ENCODE data around the gene TUBG2.

The TUBG2 gene

DNA sequence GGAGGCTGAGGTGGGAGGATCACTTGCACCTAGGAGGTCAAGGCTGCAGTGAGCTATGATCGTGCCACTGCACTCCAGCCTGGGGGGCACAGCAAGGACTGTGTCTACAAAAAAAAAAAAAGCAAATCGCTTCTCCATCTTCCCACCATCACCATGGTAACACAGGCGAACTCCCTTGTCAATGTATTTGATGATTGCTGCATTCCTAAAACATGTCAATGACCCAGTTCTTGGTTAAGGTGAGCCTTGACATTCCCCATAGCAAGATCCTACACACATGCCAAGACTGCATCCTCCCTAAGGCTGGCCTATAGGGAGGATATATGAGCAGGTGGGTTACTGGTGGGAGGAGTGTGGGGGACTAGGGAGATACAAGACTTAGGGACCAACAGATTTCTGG lies 35.4 kb downstream of the TUBG2 start:
- Histone ChIP-seq H3F3A (ENCODE audit: low read depth) (no peaks in the 10 kb centered on the region), H4K20me1 (ENCODE audit: insufficient read depth, low read length, poor library complexity, severe bottlenecking) (no peaks in the 10 kb centered on the region), H3K4me3 (ENCODE audit: low read length, poor library complexity, severe bottlenecking) (no peak overlapping the region), H3K9me3 (ENCODE audit: insufficient read depth, low read depth, low read length) (no peaks in the 10 kb centered on the region), H3K4me1 (ENCODE audit: insufficient read depth, low read length, poor library complexity, severe bottlenecking) (no peaks in the 10 kb centered on the region), H3K9me2 (replicated peaks; ENCODE audit: low read depth, low read length) (no peaks in the 10 kb centered on the region), H3K36me3 (ENCODE audit: insufficient read depth, low read length) (no peaks in the 10 kb centered on the region), H3K4me2 (ENCODE audit: low read depth, low read length, poor library complexity, severe bottlenecking) (no peak overlapping the region), H3K27me3 (ENCODE audit: insufficient read depth, low read length, poor library complexity, severe bottlenecking) (no peaks in the 10 kb centered on the region), H2AFZ (ENCODE audit: low read length) (no peak overlapping the region), H3K9ac (ENCODE audit: low read depth, low read length, poor library complexity, severe bottlenecking) (no peak overlapping the region), H3K79me2 (ENCODE audit: insufficient read depth, low read length) (no peaks in the 10 kb centered on the region)
- TF ChIP-seq, protein P1, sequence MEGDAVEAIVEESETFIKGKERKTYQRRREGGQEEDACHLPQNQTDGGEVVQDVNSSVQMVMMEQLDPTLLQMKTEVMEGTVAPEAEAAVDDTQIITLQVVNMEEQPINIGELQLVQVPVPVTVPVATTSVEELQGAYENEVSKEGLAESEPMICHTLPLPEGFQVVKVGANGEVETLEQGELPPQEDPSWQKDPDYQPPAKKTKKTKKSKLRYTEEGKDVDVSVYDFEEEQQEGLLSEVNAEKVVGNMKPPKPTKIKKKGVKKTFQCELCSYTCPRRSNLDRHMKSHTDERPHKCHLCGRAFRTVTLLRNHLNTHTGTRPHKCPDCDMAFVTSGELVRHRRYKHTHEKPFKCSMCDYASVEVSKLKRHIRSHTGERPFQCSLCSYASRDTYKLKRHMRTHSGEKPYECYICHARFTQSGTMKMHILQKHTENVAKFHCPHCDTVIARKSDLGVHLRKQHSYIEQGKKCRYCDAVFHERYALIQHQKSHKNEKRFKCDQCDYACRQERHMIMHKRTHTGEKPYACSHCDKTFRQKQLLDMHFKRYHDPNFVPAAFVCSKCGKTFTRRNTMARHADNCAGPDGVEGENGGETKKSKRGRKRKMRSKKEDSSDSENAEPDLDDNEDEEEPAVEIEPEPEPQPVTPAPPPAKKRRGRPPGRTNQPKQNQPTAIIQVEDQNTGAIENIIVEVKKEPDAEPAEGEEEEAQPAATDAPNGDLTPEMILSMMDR (conservative IDR thresholded peaks at IDR 0.05; ENCODE audit: low read length) = no peak
- no peak for TF ChIP-seq EZH2phosphoT487 (IDR thresholded peaks at IDR 0.05; ENCODE audit: borderline replicate concordance)

DNA sequence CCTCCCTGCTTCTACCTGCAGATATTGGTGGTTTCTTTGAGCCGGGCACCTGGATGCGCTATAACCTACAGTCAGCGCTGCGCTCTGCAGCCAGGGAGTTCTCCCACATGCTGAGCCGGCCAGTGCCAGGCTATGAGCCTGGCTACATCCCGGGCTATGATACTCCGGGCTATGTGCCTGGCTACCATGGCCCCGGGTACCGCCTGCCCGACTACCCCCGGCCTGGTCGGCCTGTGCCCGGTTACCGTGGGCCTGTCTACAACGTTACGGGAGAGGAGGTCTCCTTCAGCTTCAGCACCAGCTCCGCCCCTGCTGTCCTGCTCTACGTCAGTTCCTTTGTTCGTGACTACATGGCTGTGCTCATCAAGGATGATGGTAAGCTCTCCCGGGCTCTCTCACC lies 36.4 kb downstream of the TUBG2 start:
- Histone ChIP-seq H2AFZ (ENCODE audit: low read length) (no peak overlapping the region), H3K4me2 (ENCODE audit: low read depth, low read length, poor library complexity, severe bottlenecking) (no peak overlapping the region), H4K20me1 (ENCODE audit: insufficient read depth, low read length, poor library complexity, severe bottlenecking) (no peaks in the 10 kb centered on the region), H3K4me3 (ENCODE audit: low read length, poor library complexity, severe bottlenecking) (no peak overlapping the region), H3K4me1 (ENCODE audit: insufficient read depth, low read length, poor library complexity, severe bottlenecking) (no peaks in the 10 kb centered on the region), H3K36me3 (ENCODE audit: insufficient read depth, low read length) (no peaks in the 10 kb centered on the region), H3K79me2 (ENCODE audit: insufficient read depth, low read length) (no peaks in the 10 kb centered on the region), H3K9me3 (ENCODE audit: insufficient read depth, low read depth, low read length) (no peaks in the 10 kb centered on the region), H3K27me3 (ENCODE audit: insufficient read depth, low read length, poor library complexity, severe bottlenecking) (no peaks in the 10 kb centered on the region), H3K9me2 (replicated peaks; ENCODE audit: low read depth, low read length) (no peaks in the 10 kb centered on the region), H3K9ac (ENCODE audit: low read depth, low read length, poor library complexity, severe bottlenecking) (no peak overlapping the region), H3F3A (ENCODE audit: low read depth) (no peaks in the 10 kb centered on the region)
- TF ChIP-seq EZH2phosphoT487 (IDR thresholded peaks at IDR 0.05; ENCODE audit: borderline replicate concordance) = no peak
- TF ChIP-seq, protein P1 (conservative IDR thresholded peaks at IDR 0.05; ENCODE audit: low read length) = no peak

DNA sequence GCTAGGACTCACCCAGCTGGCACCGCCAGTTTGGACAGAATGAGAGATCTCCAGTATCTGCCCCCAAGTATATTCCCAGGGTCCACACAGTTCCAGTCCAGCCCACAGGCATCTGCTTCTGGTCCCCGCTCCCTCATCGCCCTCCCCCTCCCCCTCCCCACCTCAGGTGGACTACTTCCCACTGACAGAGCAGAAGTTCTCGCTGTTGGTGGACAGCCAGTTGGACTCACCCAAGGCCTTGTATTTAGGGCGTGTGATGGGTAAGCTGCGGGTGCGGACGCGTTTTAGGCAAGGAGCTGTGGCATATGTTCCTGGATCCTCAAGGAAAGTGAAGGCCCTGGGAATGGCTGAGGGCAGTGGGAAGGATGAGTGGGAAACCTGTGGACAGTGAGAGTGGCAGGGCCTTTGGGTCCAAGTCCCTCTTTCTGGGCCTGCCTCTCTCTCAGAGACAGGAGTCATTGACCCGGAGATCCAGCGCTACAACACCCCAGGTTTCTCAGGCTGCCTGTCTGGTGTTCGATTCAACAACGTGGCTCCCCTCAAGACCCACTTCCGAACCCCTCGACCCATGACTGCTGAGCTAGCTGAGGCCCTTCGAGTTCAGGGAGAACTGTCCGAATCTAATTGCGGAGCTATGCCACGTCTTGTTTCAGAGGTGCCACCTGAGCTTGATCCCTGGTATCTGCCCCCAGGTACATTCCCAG lies 38.2 kb downstream of the TUBG2 start:
- Histone ChIP-seq H3K9me3 (ENCODE audit: insufficient read depth, low read depth, low read length) (no peaks in the 10 kb centered on the region), H3K27me3 (ENCODE audit: insufficient read depth, low read length, poor library complexity, severe bottlenecking) (no peaks in the 10 kb centered on the region), H3K4me1 (ENCODE audit: insufficient read depth, low read length, poor library complexity, severe bottlenecking) (no peaks in the 10 kb centered on the region), H2AFZ (ENCODE audit: low read length) (no peak overlapping the region), H3K9ac (ENCODE audit: low read depth, low read length, poor library complexity, severe bottlenecking) (no peak overlapping the region), H3K4me3 (ENCODE audit: low read length, poor library complexity, severe bottlenecking) (no peak overlapping the region), H3K4me2 (ENCODE audit: low read depth, low read length, poor library complexity, severe bottlenecking) (no peak overlapping the region), H4K20me1 (ENCODE audit: insufficient read depth, low read length, poor library complexity, severe bottlenecking) (no peaks in the 10 kb centered on the region), H3K79me2 (ENCODE audit: insufficient read depth, low read length) (no peaks in the 10 kb centered on the region), H3K9me2 (replicated peaks; ENCODE audit: low read depth, low read length) (no peaks in the 10 kb centered on the region), H3K36me3 (ENCODE audit: insufficient read depth, low read length) (no peaks in the 10 kb centered on the region), H3F3A (ENCODE audit: low read depth) (no peaks in the 10 kb centered on the region)
- no peak for TF ChIP-seq EZH2phosphoT487 (IDR thresholded peaks at IDR 0.05; ENCODE audit: borderline replicate concordance)
- TF ChIP-seq, protein P1 (conservative IDR thresholded peaks at IDR 0.05; ENCODE audit: low read length) = no peak

All from Loucy (cell line).